Esophagus (tissue), 2 donors: Measurements from ENCODE around the gene ASPSCR1. TPM values are rescaled to one million over a fixed set of nuclear protein-coding genes. Genes with fewer than 3 reads are reported as not detected.

ENCODE experiments used
- H3K27ac ChIP-seq, 2 donors: one replicate each; pipeline ENCODE4 v1.5.1; 2013; ENCODE audit warnings: low read depth in 2 of 2, mild to moderate bottlenecking in 2 of 2, inconsistent platforms in 1 of 2, low read length in 1 of 2, moderate library complexity in 1 of 2
- H3K27me3 ChIP-seq, 2 donors: one replicate each; pipeline ENCODE4 v1.6.1; 2013; ENCODE audit warnings: low read length in 2 of 2, control low read depth in 1 of 2, mild to moderate bottlenecking in 1 of 2; ENCODE audit not compliant: insufficient read depth in 2 of 2, control insufficient read depth in 1 of 2
- H3K36me3 ChIP-seq, 2 donors: one replicate each; pipeline ENCODE4 v1.6.1; 2013; ENCODE audit warnings: low read length in 1 of 2; ENCODE audit not compliant: control insufficient read depth in 2 of 2, insufficient read depth in 2 of 2
- H3K4me1 ChIP-seq, 2 donors: one replicate each; pipeline ENCODE4 v1.6.1; 2013; ENCODE audit warnings: low read length in 1 of 2; ENCODE audit not compliant: control insufficient read depth in 2 of 2, insufficient read depth in 2 of 2
- H3K4me3 ChIP-seq, 2 donors: one replicate each; pipeline ENCODE4 v1.5.1; 2013; ENCODE audit warnings: low read length in 2 of 2, mild to moderate bottlenecking in 2 of 2, low read depth in 1 of 2, moderate library complexity in 1 of 2
- H3K9me3 ChIP-seq, 2 donors: one replicate each; pipeline ENCODE4 v1.6.1; 2013; ENCODE audit warnings: mild to moderate bottlenecking in 2 of 2, low read depth in 1 of 2, low read length in 1 of 2, moderate library complexity in 1 of 2; ENCODE audit not compliant: control insufficient read depth in 2 of 2, insufficient read depth in 1 of 2
- WGBS, 2 donors: extraction: QIAGEN DNeasy Blood & Tissue Kit; methylation state at CpG; one replicate each; pipeline ENCODE4 v1.1.7; 2013; 5-methylcytosine and 5-hydroxymethylcytosine counted together
- polyA plus RNA-seq, 2 donors: library from polyadenylated mRNA; stranded (reverse); fragments of 200-250 nt; gene quantifications; one replicate each; pipeline ENCODE4 v1.2.3, GENCODE V29; 2013
- donor health status: healthy with polysubstance abuse.
- donor health status: Bipolar disorder and iron deficiency.

The ASPSCR1 gene
- polyA plus RNA-seq, 2 donors: 19.1 to 29.8 TPM

GRCh38 chr17:82006468-82007227 is 29.2 kb downstream of the ASPSCR1 start:
- Histone ChIP-seq H3K27ac (no peak overlapping the region), H3K4me3 (no peak overlapping the region), H3K36me3 (peaks cover 0 to 2% of the 10 kb centered on the region in 2 donors), H3K9me3 (no peaks in the 10 kb centered on the region), H3K27me3 (no peaks in the 10 kb centered on the region), H3K4me1 (peaks cover 0 to 19% of the 10 kb centered on the region in 2 donors)
- WGBS, 2 donors: 51 to 62% methylated on average over 24 of the region's 24 CpGs

- WGBS, 2 donors: 75 to 81% methylated on average over 6 of the region's 6 CpGs
- peaks cover 0 to 7% of the 10 kb centered on the region in 2 donors for H3K36me3 ChIP-seq
These were observed 29.7 kb downstream of the ASPSCR1 start for GRCh38 chr17:82007228-82007494.

GRCh38 chr17:82007495-82008257 is 30.2 kb downstream of the ASPSCR1 start:
- Histone ChIP-seq H3K4me3 (no peak overlapping the region), H3K27ac (no peak overlapping the region), H3K36me3 (peaks cover 0 to 7% of the 10 kb centered on the region in 2 donors), H3K9me3 (no peaks in the 10 kb centered on the region), H3K4me1 (peaks cover 0 to 19% of the 10 kb centered on the region in 2 donors), H3K27me3 (no peaks in the 10 kb centered on the region)
- 83 to 84% methylated on average over 30 of the region's 30 CpGs for WGBS, 2 donors

More at GRCh38 chr17:82007228-82007494, 29.7 kb downstream of the ASPSCR1 start:
- H3K27me3 ChIP-seq: no peaks in the 10 kb centered on the region
- H3K9me3 ChIP-seq: no peaks in the 10 kb centered on the region
- peaks cover 0 to 19% of the 10 kb centered on the region in 2 donors for H3K4me1 ChIP-seq
- H3K27ac ChIP-seq: no peak overlapping the region
- no peak overlapping the region for H3K4me3 ChIP-seq

GRCh38 chr17:82008258-82008940 is 31.0 kb downstream of the ASPSCR1 start:
- Histone ChIP-seq H3K4me1 (peaks cover 0 to 20% of the 10 kb centered on the region in 2 donors), H3K4me3 (no peak overlapping the region), H3K9me3 (no peaks in the 10 kb centered on the region), H3K27me3 (no peaks in the 10 kb centered on the region), H3K27ac (no peak overlapping the region), H3K36me3 (peaks cover 0 to 7% of the 10 kb centered on the region in 2 donors)
- WGBS, 2 donors: 85 to 88% methylated on average over 26 of the region's 26 CpGs

- 90 to 93% methylated on average over 22 to 28 of the region's 28 CpGs for WGBS, 2 donors
- Histone ChIP-seq H3K36me3 (peaks cover 0 to 7% of the 10 kb centered on the region in 2 donors), H3K9me3 (no peaks in the 10 kb centered on the region), H3K4me3 (no peak overlapping the region), H3K27me3 (no peaks in the 10 kb centered on the region), H3K27ac (no peak overlapping the region), H3K4me1 (peaks cover 0 to 21% of the 10 kb centered on the region in 2 donors)
These were observed 31.5 kb downstream of the ASPSCR1 start for GRCh38 chr17:82008941-82009405.

- Histone ChIP-seq H3K4me3 (no peak overlapping the region), H3K9me3 (no peaks in the 10 kb centered on the region), H3K4me1 (peaks cover under 1 to 20% of the 10 kb centered on the region in 2 donors), H3K27me3 (no peaks in the 10 kb centered on the region), H3K36me3 (peaks cover 0 to 7% of the 10 kb centered on the region in 2 donors), H3K27ac (no peak overlapping the region)
- WGBS, 2 donors: 83 to 89% methylated on average over 14 to 15 of the region's 15 CpGs
These were observed 32.0 kb downstream of the ASPSCR1 start for GRCh38 chr17:82009413-82009812.

GRCh38 chr17:82010575-82011525 is 33.4 kb downstream of the ASPSCR1 start:
- Histone ChIP-seq H3K36me3 (peaks cover 0 to 7% of the 10 kb centered on the region in 2 donors), H3K4me1 (peaks cover 4 to 22% of the 10 kb centered on the region in 2 donors)
- WGBS, 2 donors: 90 to 91% methylated on average over 39 of the region's 39 CpGs

GRCh38 chr17:82011617-82012187 is 34.3 kb downstream of the ASPSCR1 start:
- Histone ChIP-seq H3K27me3 (no peaks in the 10 kb centered on the region), H3K27ac (no peak overlapping the region), H3K4me1 (peaks cover 4 to 18% of the 10 kb centered on the region in 2 donors), H3K9me3 (no peaks in the 10 kb centered on the region), H3K36me3 (peaks cover 0 to 7% of the 10 kb centered on the region in 2 donors), H3K4me3 (no peak overlapping the region)
- WGBS, 2 donors: 90 to 93% methylated on average over 19 of the region's 19 CpGs

More at GRCh38 chr17:82010575-82011525, 33.4 kb downstream of the ASPSCR1 start:
- no peak overlapping the region for H3K27ac ChIP-seq
- no peaks in the 10 kb centered on the region for H3K27me3 ChIP-seq
- no peak overlapping the region for H3K4me3 ChIP-seq
- no peaks in the 10 kb centered on the region for H3K9me3 ChIP-seq
